ENCODE data around the gene KRT40. TPM values are rescaled to one million over a fixed set of nuclear protein-coding genes. Genes with fewer than 3 reads are reported as not detected.

KRT40 gene
- total and polyA plus RNA-seq, 2 of the 4 experiments (the other 2 are of a cell fraction): not detected

- no peaks in the 10 kb centered on the region for H3K36me3 ChIP-seq (ENCODE audit: control insufficient read depth, insufficient read depth, low read length)
- H3K56ac ChIP-seq (ENCODE audit: extremely low read depth, insufficient read depth, low read length): no peak overlapping the region
- H3K79me1 ChIP-seq (ENCODE audit: low read depth in 1 of 2, low read length in 2 of 2): no peaks in the 10 kb centered on the region
- no peak overlapping the region for H3K18ac ChIP-seq (ENCODE audit: low read depth, low read length)
- H2BK5ac ChIP-seq (ENCODE audit: low read depth, low read length, poor library complexity, severe bottlenecking): no peak overlapping the region
- ATAC-seq (ENCODE audit: low read depth): no peak
- H3K9me3 ChIP-seq (ENCODE audit: control insufficient read depth, insufficient read depth, low read length): no peaks in the 10 kb centered on the region
- no peak overlapping the region for H2AK5ac ChIP-seq (ENCODE audit: low read depth, low read length)
- no peak overlapping the region for H3K14ac ChIP-seq (replicated peaks; ENCODE audit: low read depth, low read length)
- no peak overlapping the region for H4K5ac ChIP-seq (ENCODE audit: low read depth, low read length)
- H2AK9ac ChIP-seq (replicated peaks; ENCODE audit: low read depth, low read length, poor library complexity): no peak overlapping the region
- no peak overlapping the region for H3K4me3 ChIP-seq (ENCODE audit: insufficient read depth, low read depth, low read length)
- no peaks in the 10 kb centered on the region for H3K27me3 ChIP-seq (ENCODE audit: control insufficient read depth, insufficient read depth, low read length)
- BruUV-seq (replicated peaks): no TSS peak
- H2BK120ac ChIP-seq (ENCODE audit: low read depth, low read length): no peak overlapping the region
- no peak overlapping the region for H3K4ac ChIP-seq (ENCODE audit: low read depth, low read length)
- intact Hi-C loops (cut with micrococcal nuclease): no loop called here
- no peak overlapping the region for H3K4me2 ChIP-seq (ENCODE audit: low read depth, low read length)
- ChIA-PET POLR2A (ENCODE audit: unreplicated experiment) (no interaction called here), CTCF (no interaction called here)
- no peak overlapping the region for H3K9ac ChIP-seq (ENCODE audit: low read depth, low read length)
- H4K91ac ChIP-seq (ENCODE audit: insufficient read depth, low read depth, low read length): no peak overlapping the region
- WGBS, 2 experiments (ENCODE audit: extremely low coverage in 2 of 2, insufficient read length in 1 of 2): no CpG with 5 or more reads among the region's 2 CpGs
- no peak for DNase-seq
- TF ChIP-seq NFE2L2 (IDR thresholded peaks at IDR 0.05; ENCODE audit: low read depth, low read length): no peak
- no peak for TF ChIP-seq POLR2A (IDR thresholded peaks at IDR 0.05; ENCODE audit: low read depth, low read length)
- TF ChIP-seq MAZ (IDR thresholded peaks at IDR 0.05; ENCODE audit: borderline replicate concordance, low read depth, low read length): no peak
- TF ChIP-seq RFX5 (IDR thresholded peaks at IDR 0.05; ENCODE audit: low read depth, low read length): no peak
- TF ChIP-seq FOS (IDR thresholded peaks at IDR 0.05; ENCODE audit: low read depth, low read length): no peak
- no peak for TF ChIP-seq USF2 (IDR thresholded peaks at IDR 0.05; ENCODE audit: low read depth, low read length)
- no peak for TF ChIP-seq CTCF (conservative IDR thresholded peaks at IDR 0.05; ENCODE audit: low read depth, low read length)
- TF ChIP-seq BHLHE40 (IDR thresholded peaks at IDR 0.05; ENCODE audit: low read depth, low read length): no peak
- no peak for TF ChIP-seq RCOR1 (IDR thresholded peaks at IDR 0.05; ENCODE audit: insufficient replicate concordance, low read length)
- TF ChIP-seq MXI1 (IDR thresholded peaks at IDR 0.05; ENCODE audit: borderline replicate concordance, low read depth, low read length): no peak
- TF ChIP-seq CHD1 (IDR thresholded peaks at IDR 0.05; ENCODE audit: low read depth, low read length): no peak
- TF ChIP-seq ELK1 (IDR thresholded peaks at IDR 0.05; ENCODE audit: borderline replicate concordance, low read depth, low read length): no peak
- no peak for TF ChIP-seq CEBPB (IDR thresholded peaks at IDR 0.05; ENCODE audit: low read depth, low read length)
- TF ChIP-seq MAFK (IDR thresholded peaks at IDR 0.05; ENCODE audit: low read depth, low read length): no peak
- TF ChIP-seq RAD21 (IDR thresholded peaks at IDR 0.05; ENCODE audit: low read length): no peak
- no peak for TF ChIP-seq SMC3 (IDR thresholded peaks at IDR 0.05; ENCODE audit: low read depth, low read length)
- no peaks in the 10 kb centered on the region for H4K20me1 ChIP-seq (ENCODE audit: insufficient read depth, low read length)
- H2BK20ac ChIP-seq (ENCODE audit: low read depth, low read length): no peak overlapping the region
- no peak overlapping the region for H2AFZ ChIP-seq (replicated peaks; ENCODE audit: low read length, poor library complexity)
- dilution Hi-C loops (cut with HindIII; ENCODE audit: low sequenced_read_pairs, unreplicated experiment): no loop called here
- H3K23ac ChIP-seq (ENCODE audit: low read depth, low read length): no peak overlapping the region
- H3K4me1 ChIP-seq (ENCODE audit: control insufficient read depth, insufficient read depth, low read length): peaks cover 4% of the 10 kb centered on the region
- H4K8ac ChIP-seq (ENCODE audit: low read depth in 2 of 2, low read length in 2 of 2): no peak overlapping the region
- H3K27ac ChIP-seq (ENCODE audit: insufficient read depth, low read length): no peak overlapping the region
- in situ Hi-C loops (cut with MboI; ENCODE audit: low sequenced_read_pairs): no loop called here
- H2BK15ac ChIP-seq (ENCODE audit: low read depth, low read length): no peak overlapping the region
- no peaks in the 10 kb centered on the region; the same call in 1 of the 2 replicates for H3K9me1 ChIP-seq (ENCODE audit: insufficient read depth, low read length)
Observed at GRCh38 chr17:40947929-40948328, 36.2 kb downstream of the KRT40 start.

All from IMR-90 (cell line).